HG02588 (cell line): ENCODE results near the gene FAM107A.

Experiments
- ATAC-seq: cut with Tn5 transposase; IDR thresholded peaks from one replicate; pipeline ENCODE4 v1.9.1; 2021; ENCODE audit warnings: mild to moderate bottlenecking, moderate library complexity; ENCODE audit not compliant: unreplicated experiment

The FAM107A gene

GRCh38 chr3:58520403-58521335 lies 56.5 kb downstream of the FAM107A start:
- ATAC-seq, result no peak

DNA sequence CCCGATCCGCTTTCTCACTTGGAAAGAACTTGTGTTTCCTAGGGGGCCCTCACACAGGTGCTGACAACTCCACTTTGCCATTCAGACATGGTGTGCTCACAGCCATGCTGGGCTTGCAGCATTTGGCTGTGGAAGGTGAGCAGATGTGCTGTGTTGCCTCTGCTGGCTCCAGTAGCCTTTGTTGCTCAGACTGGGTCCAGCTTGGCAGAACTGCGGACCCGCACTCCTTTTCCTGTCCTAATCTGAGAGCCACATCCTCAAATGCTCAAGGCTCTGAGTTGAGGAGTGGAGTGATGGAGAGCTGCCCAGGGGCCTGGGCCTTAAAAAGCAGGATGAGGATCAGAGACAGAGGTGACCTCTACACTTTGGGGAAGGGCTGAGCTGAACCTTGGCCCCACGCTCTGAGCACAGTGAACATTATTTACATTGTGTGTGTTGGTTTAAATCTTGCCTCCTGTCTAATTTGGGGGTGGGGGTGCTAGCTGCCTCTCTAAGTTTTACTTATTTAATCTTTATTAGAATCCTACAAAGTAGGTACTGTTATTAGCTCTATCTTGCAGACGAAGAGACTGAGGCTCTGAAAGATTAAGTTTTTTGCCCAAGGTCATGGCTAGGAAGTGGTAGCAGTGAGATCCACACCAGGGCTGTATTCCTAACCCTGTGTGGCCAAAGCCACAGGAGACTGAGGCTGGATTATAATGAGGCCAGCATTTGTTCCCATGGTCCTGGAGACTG lies 57.4 kb downstream of the FAM107A start:
- no peak for ATAC-seq

DNA sequence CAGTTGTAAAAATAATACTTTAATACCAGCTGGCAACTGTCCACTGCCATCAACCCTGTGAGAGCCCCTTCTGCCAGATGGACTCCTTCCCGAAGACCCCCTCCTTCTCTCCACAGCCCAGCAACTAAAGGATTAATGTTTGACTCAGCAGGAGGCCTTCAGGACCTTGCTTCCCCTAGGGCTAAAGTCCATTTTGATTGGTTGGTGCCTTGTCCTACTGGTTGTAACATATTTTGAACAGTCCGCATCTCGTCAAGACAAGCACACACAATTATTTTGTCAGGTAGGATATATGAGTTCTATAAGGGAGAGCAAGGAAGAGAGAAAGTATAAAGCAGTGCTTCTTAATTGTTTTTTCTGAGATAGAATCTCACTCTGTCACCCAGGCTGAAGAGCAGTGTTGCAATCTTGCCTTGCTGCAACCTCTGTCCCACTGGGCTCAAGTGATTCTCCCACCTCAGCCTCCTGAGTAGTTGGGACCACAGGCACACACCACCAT lies 58.9 kb downstream of the FAM107A start:
- no peak for ATAC-seq

DNA sequence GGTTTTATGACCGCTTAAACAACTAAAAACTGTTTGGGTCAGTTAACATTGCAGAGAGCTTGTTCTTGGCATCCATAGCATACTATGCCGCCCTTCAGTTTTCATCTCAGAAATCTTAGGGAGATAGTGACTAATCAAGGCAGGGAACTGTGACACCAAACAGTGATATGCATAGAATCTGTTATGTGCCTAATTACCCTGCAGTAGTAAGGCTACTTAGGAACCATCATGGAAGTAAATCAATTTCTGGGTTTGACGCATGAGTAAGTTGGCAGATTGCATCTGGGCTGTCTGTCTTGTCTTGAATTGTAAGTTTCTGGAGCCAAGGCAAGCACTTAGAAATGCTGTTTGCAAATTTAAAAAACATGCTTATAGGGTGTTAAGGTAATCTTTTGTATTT lies 62.8 kb downstream of the FAM107A start:
- no peak for ATAC-seq
